GM19023 (cell line): ENCODE results near the gene HIRIP3.
"Not testable (repeated sequence)": the region's sequence is repeated elsewhere in the genome, so short reads cannot be mapped to it uniquely, and the experiment has no call there.

Source experiments
- ATAC-seq: cut with Tn5 transposase; IDR thresholded peaks from one replicate; pipeline ENCODE4 v1.9.1; 2021; ENCODE audit warnings: mild to moderate bottlenecking, moderate library complexity; ENCODE audit not compliant: unreplicated experiment

Gene HIRIP3

DNA sequence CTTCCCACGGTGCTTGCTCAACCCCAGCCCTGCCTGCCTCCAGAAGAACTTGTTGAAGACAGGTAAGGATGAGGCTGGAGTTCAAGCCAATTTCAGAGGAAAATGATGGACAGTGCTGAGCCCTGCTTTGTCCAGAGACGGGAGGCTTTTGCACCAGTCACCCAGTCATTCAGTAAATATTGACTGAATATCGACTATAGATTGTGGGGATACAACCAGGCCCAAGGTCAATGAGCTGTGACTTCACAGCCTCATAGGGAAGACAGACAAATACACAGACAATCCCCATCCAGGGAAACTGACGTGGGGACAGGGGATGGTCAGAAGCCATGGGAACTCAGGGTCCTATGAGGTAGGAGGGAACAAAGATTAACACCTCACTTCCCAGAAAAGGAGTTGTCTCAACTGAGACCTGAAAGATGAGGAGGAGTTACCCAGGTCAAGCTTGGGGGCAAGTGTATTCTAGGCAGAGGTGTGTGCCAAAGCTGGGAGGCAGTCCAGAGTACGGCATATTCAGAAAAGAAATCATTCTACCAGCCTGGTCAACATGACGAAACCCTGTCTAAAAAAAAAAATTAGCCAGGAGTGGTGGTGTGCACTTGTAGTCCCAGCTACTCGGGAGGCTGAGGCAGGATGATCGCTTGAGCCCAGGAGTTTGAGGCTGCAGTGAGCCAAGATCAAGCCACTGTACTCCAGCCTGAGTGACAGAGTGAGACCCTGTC is 21.3 kb upstream of the HIRIP3 start:
- ATAC-seq = no peak

DNA sequence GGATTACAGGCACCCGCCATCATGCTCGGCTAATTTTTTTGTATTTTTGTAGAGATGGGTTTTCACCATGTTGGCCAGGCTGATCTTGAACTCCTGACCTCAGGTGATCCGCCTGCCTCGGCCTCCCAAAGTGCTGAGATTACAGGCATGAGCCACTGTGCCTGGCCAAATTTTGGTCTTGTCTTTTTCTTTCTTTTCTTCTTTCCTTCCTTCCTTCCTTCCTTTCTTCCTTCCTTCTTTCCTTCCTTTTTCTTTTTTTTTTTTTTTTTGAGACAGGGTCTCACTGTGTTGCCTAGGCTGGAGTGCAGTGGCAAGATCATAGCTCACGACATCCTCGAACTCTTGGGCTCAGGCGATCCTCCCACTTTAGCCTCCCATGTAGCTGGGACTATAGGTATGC is 20.0 kb upstream of the HIRIP3 start:
- ATAC-seq = not testable (repeated sequence)

DNA sequence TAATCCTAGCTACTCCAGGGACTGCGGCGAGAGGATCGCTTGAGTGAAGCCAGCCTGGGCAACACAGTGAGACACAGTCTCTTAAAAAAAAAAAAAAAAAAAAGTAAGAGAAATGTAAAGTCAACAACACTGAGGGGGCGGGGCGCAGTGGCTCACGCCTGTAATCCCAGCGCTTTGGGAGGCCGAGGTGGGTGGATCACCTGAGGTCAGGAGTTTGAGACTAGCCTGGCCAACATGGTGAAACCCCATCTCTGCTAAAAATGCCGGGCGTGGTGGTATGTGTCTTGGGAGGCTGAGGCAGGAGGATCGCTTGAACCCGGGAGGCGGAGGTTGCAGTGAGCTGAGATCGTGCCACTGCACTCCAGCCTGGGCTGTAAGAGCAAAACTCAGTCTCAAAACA is 17.2 kb upstream of the HIRIP3 start:
- not testable (repeated sequence) for ATAC-seq

DNA sequence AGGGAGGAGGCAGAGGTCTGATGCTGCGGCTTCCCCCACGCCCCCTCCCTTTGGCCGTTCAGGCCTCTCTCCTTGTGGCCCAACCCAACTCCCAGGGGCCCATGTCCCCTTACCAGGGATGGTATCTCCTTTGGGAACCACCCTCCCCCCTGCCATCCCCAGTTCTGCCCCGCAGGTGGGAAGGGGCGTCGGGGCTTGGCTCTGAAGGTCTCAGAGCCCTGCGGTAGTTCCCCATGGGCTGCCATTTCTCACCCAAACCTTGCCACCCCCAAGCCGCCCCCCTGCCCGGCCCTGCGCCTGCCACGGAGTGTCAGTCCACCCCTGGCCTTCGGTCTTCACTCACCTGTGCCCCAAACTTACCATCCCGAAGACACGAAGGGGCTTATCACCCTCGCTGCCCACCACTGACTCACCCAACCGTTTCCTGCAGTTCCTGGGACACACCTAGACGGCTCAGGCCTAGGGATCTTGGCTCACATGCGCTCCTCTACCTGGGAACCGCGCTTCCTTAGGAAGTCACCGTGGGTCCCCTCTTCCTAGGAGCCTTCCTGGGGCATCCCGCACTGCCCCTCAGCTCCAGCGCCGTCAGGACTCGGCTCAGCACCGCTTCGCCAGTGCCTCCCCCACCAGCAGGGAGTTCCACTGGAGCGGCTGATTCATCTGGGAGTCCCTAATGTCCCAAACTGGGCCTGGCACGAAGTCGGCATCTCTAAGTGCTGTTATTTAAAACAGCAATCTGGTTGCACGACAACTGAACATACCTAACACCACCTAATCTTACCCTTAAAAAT is 16.5 kb upstream of the HIRIP3 start:
- ATAC-seq = no peak

DNA sequence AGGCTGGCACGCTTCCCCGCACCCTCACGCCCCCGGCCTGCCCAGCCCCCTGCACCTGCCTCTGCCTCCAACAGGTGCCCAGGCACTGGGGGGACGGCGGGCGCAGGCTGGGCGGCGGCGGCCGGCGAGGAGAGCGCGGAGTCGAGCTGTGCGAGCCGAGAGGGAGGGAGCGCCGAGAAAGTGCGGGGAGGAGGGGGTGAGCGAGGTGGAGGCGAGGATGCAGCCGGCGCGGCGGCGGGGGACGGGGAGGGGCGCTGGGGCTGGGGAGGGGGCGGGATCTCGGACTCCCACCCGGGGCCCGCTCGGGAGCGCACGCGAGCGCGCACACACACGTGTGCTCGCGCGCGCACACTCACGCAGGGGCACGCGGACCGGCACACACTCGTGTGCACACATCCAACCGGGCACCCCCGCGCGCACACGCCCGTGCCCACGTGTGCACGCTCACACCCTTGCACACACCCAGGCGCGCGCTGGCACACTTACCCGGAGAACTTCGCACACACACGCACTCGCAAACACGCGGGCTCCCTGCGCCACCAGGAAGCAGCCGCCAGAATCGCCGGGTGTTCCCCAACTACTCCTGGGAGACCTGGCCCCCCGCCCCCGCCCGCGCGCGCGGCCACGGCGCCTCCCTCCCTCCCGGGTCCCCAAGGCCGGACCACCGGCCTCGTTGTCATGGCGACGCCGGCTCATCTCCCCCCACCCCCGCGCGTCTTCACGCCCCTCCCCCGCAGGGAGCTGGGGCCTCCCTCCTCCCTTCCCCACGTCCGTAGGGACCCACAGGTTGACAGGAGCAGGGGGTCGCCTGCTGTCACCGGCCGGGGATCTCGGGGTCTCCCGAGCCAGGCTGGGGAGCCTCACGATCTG is 15.7 kb upstream of the HIRIP3 start, which contains the start of gene DOC2A:
Gene DOC2A, minus strand, starts transcription at position 184 of the 870 bp plus-strand sequence. CDS start 805 bp downstream, outside the sequence.
- no peak for ATAC-seq

DNA sequence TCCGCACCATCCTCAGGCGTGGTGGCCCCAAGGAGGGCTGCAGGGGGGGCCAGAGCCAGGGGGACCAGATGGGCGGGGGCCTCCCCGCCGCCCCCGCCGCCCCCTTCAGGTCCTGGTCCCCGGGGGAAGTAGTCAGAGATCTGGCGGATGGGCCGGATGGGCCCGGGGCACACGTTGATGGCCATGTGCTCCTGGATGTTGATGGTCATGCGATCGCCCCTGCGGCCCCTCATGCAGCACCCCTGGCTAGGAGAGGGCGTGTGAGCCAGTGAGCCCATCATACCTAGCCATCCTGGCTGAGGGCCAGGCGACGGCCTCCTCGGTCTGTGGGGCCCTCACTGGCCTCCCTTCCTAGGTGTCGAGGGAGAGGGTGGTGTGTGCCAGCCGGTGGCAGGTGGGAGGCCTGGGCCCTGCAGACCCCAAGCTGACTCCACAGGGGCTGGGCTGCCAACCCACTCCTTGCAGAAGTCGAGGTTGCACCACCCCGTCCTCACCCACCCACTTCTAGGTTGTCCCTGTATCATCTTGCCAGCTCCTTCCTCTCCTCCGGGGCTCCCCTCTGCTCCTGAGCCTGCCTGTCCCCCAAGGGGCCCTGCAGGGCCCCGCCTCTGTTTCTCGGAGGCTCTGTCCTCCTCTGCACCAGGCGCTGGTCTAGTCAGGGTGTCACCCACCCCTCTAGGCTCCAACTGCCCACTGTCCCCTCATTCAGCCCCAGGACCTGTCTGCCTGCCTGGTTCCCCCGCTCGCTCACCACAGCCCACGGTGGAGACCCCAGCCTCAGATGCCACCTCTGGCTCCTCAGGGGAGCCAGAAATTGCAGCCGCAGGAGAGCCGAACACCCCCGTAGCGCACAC is 14.8 kb upstream of the HIRIP3 start:
- ATAC-seq = no peak

DNA sequence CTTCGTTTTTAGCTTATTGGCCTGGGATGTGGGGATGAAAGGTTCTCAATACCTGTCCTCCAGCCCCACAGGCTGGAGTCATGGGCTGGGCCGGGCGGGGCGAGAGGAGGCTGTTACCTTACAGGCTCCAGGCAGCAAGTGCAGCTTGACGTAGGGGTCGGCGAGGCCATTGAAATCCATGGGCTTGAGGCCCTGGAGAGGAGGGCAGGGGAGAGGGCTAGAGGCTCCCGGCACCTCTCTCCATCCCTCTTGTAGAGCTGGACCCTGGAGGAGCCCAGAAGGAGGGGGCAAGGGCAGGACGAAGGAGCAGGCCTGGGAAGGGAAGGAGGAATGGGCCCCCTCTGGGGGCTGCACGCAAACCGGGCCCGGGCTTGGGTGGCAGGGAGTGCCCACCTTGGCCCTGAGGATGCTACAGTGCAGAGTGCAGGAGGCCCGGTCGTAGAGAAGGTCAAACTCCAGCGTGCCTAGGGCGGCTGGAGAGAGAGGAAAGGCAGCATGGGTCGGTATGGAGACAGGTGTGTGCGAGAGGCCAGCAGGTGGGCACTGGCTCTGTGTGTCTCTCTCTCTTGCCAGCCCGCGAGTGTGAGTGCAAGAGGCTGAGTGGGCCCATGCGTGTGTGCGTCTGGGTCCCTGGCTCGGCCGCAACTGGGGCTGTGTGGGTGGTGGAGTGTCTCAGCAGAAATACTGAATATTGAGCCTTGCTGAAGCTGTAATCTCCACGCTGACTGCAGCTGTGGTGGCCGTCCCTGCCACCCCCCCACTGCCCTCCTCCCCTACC is 13.9 kb upstream of the HIRIP3 start:
- ATAC-seq = no peak

DNA sequence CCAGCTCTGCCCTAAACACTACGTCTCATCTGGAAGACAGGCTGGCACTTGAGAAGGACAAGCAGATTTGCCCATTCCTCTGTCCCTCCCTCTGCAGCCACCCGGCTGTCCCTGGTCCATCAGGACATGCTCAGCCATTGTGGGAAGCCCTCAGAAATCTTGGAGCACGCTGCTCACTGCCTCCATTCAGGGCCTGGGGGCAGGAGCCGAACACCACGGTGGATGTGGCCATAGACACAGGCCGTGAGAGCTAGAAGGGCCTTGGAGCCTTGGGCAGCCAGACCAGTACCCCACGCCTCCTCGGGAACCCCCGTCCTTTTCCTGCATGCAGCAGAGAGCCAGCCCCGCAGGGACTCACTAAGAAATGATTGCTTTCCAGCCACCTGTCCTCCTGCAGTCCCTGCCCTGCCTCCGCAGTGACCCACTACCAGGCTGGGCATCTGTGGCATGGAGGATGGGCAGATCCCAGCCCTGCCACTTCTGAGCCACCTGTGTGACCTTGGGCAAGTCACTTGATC is 12.0 kb upstream of the HIRIP3 start:
- no peak for ATAC-seq

DNA sequence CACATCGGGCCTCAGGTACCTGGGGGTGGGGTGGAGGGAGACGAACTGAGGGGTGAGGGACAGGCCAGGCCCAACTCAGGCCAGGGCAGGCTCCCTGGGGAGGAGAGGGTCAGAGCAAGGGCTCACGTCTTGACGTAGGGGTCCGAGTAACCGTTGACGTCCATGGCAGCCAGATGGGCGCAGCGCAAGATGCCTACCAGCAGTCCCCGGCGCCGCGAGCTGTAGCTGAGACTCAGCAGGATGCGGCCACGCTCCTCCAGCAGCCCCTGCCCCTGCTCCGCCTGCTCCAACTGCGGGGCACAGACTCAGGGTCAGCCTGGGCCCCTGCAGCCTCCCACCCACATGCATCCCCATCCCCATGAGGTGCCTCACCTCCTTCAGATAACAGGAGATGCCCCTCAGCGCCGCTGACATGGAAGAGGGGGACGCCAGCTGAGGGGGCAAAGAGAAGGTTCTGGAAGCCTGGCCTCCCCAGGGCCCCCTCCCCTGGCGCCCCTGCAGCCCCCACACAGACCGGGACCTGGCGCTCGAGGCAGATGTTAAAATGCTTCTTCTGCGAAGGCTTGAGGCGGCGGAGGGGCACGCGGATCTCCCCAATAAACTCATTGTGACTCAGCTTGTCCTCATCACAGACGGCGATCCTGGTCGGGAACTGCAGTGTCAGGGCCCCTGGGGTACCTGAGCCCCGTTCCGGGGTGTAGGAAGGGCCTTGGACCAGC is 11.4 kb upstream of the HIRIP3 start:
- no peak for ATAC-seq

DNA sequence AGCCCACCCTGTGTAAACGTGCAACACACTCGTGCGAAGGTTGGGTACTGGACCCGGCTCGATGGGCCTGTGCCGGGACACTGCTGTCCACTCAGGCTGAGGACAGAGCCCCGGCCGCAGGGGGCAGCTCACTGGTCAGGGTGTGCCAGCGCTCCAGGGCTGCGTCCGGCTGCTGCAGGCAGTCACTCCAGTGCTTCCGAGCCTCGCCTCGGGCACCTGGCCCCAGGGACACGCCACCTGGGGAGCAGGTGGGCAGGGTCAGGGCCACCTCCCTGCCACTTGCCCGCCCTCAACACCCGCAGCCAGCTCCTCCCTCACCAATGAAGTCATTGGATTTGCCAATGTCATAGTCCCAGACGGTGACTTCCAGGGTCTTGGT is 10.7 kb upstream of the HIRIP3 start:
- ATAC-seq = no peak

DNA sequence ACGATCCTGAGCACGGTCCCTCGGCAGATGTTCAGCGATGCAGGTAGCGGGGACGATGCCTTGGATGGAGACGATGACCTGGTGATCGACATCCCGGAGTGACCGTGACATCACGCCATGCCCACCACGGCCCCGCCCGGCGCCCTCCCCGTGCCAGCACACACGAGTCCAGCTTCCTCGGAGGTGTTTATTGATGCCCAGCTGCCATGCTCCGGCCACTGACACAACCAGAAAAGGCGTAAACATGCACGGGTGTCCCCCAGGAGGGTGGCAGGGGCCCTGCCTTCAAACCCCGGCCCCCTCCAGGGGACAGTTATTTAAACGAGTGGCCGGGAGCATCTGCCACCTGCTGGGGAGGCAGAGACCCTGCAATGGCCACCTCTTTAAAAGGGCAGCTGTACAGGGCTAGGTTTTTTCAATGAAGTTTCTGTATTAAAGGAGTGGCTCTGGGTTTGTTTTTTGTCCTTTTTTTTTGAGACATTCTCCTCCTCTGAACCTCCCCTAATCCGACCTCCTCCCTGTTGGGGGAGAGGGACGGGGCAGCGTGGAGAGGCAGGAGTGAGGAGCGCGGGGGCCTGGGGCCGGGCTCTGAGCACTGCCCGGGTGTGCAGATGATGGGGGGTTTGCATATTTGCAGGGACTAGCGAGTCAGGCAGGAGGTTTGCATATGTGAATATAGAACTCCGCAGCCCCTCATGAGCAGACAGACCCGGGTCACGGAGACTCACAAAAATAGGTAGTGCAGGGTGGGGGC is 10.1 kb upstream of the HIRIP3 start:
- ATAC-seq = no peak

DNA sequence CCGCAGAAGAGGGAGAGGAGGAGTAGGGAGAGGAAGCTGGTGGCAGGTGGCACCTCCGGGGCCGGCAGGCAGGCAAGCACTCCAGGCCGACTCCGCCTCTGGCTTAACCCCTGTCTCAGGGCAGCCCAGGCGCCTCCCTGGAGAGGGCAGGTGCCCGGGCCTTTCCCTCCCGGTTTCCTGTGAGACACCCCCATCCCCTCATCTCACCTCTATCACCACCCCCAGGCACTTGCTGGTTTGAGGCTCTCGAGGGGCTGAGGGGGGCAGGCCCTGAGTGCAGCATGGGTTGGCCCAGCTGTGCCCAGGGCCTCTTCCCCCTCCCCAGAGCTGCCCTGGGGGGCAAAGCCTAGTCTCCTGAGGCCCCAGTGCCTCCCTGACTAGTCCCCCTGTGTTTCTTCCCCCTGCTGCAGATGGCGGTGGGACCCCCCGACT is 9.4 kb upstream of the HIRIP3 start:
- ATAC-seq = no peak

DNA sequence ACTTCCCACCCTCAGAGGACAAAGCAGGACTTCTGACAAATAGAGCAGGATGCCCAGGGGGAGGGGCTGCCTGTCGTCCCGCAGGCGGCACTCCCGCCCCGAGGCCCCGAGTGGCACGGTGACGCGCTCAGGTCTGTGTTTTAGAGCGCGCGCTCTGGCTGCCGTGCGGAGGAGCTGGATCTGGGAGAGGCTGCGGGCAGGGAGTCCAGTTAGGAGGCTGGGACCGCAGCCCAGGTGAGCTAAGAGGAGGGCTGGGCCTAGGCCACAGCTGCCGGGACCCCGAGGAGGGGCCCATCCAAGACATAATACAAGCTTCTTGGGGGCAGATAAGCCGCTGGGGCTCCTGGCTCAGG is 9.0 kb upstream of the HIRIP3 start:
- ATAC-seq = no peak

DNA sequence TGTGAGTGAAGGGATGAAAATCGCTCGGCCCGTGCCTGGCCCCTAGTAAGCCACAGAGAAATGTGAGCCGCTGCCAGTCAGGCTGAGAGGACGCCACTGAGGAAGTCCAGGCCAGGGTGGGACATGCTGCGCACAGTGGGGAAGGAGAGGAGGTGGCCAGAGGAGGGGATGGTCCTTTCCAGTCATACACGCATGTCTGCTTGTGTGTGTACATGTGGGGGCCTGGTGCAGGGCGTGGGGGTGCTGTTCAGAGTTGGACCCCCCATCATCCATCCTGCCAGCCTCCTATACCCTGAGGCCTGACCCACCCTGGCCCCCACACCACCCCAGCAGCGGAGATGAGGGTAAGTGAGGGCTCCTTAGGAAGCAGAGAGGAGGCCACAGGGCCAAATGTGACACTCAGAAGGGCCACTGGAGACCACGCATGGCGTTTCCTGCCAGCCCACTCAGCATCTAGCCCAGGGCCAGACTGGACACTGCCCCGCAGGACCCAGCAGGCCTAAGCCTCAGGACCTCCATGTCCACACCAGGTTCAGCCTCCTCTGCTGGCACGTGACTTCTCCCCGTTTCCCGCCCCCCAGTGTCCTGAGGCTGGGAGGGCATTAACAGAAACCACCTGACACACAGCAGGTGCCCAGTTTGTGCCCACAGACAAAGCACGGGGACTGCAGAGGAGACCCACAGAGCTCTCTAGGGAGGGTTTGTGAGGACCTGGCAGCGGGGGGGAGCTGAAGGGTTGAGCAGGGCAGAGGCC is 8.4 kb upstream of the HIRIP3 start:
- no peak for ATAC-seq

DNA sequence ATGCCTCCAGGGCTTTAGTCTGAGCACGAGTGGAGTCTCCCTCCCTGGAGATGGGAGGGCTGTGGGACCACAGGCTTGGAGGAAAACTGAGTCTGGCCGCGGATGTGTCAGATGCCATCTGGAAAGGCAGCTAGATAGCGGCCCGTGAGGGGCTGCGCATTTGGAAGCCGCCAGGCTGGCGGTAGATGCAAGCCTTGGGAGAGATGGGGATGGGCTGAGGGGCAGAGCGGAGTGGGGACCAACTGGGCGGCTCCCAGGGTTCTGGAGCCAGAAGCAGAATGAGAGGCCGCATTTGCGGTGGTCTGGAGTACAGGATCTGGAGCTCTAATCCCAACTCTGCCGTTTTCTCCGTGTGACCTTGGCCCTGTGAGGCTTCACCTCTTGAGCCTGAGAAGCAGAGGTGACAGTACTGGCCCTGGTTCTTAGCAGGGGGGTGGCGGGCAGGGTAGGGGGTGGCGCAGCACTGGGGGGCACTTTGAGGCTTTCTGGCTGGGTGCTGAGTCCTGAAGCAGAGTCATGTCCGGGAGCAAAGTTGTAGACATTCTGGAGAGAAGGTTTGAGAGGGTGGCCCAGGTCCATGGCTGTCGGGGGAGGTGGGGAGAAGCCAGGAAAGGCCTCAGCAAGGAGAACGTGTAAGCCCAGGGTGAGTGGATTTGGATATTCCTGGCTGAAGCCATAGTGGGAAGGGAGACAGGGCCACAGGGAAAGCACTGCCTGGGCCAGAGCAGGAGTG is 7.4 kb upstream of the HIRIP3 start:
- no peak for ATAC-seq

DNA sequence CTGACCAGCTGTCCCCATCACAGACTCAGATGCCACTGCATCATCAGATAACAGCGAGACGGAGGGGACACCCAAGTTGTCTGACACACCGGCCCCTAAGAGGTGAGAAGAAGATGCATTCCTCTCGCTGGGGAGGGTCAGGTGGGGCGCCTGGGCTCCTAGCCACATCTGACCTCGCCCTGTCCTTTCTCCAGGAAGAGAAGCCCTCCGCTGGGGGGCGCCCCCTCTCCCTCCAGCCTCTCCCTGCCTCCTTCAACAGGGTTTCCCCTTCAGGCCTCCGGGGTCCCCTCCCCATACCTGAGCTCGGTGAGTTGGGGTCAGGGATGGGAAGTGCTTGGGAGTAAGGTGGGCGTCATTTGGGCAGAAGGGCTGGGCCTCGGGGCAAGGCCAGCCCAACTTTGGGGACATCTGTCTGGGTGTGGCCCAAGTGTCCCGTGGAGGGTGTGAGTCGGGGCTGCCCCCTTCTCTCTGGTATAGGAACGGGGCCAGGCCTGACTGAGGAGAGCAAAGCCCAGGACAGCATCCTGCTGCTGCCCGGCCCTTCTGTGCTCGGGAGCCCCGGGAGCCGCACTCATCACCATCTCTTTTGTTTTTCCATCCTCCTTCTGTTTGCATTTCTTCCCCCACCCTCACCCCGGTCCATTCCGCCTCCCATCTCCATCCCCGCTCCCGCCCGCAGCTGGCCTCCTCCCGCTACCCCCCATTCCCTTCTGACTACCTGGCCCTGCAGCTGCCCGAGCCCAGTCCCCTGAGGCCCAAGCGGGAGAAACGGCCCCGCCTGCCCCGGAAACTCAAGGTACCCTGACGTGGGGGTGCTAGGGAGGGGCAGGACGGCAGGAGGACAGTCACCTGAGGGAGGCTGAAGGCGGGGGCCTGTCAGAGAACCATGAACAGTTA is 5.6 kb upstream of the HIRIP3 start:
- ATAC-seq = no peak
